Neural cell (in vitro differentiated cells): ENCODE results near the gene LHX5.

ENCODE experiments used
- CTCF ChIP-seq: fragments of 450-650 bp; IDR thresholded peaks from 2 replicates; pipeline ENCODE4 v1.5.1; 2014; ENCODE audit warnings: antibody characterized with exemption, mild to moderate bottlenecking, moderate library complexity; ENCODE audit not compliant: poor library complexity, severe bottlenecking
- EP300 ChIP-seq: fragments of 450-650 bp; conservative IDR thresholded peaks from 2 replicates; pipeline ENCODE4 v1.6.1; 2014; ENCODE audit warnings: antibody characterized with exemption, mild to moderate bottlenecking, moderate library complexity; ENCODE audit not compliant: poor library complexity, severe bottlenecking
- EZH2 ChIP-seq: fragments of 200-600, 300-800 bp; shearing (Covaris generic), sonication (generic); IDR thresholded peaks from 2 replicates; pipeline ENCODE4 v1.6.1; 2014; ENCODE audit warnings: antibody characterized with exemption, low read length, borderline replicate concordance, mild to moderate bottlenecking; ENCODE audit not compliant: insufficient read depth, poor library complexity, severe bottlenecking
- MXI1 ChIP-seq: fragments of 450-650 bp; conservative IDR thresholded peaks from 2 replicates; pipeline ENCODE4 v1.6.1; 2014; ENCODE audit warnings: antibody characterized with exemption, mild to moderate bottlenecking; ENCODE audit not compliant: poor library complexity, severe bottlenecking
- POLR2AphosphoS5 ChIP-seq: IDR thresholded peaks from 2 replicates; pipeline ENCODE4 v1.6.1; 2012
- REST ChIP-seq: IDR thresholded peaks from 2 replicates; pipeline ENCODE4 v1.6.1; 2012; ENCODE audit warnings: borderline replicate concordance

GRCh38 chr12:113425960-113426453, 45.7 kb downstream of the LHX5 start:
- TF ChIP-seq CTCF (no peak), EZH2 (no peak), POLR2AphosphoS5 (no peak), MXI1 (no peak), EP300 (no peak), REST (no peak)
